ENCODE measurements around the gene B9D2.

- TF ChIP-seq CTCF (conservative IDR thresholded peaks at IDR 0.05 in 1 of 2, IDR thresholded peaks at IDR 0.05 in 1 of 2; ENCODE audit: low read depth in 1 of 2, low read length in 2 of 2) (no peak), EZH2 (IDR thresholded peaks at IDR 0.05; ENCODE audit: low read length, missing control alignments) (no peak)
Observed at GRCh38 chr19:41354343-41354953, 9.5 kb downstream of the B9D2 start.
